HG03060 (cell line): ENCODE results near the gene STAC.
"Not testable (repeated sequence)": the region's sequence is repeated elsewhere in the genome, so short reads cannot be mapped to it uniquely, and the experiment has no call there.

ENCODE experiments used
- ATAC-seq: cut with Tn5 transposase; IDR thresholded peaks from one replicate; pipeline ENCODE4 v1.9.1; 2021; ENCODE audit warnings: low read depth, moderate number of reproducible peaks; ENCODE audit not compliant: unreplicated experiment

STAC gene

DNA sequence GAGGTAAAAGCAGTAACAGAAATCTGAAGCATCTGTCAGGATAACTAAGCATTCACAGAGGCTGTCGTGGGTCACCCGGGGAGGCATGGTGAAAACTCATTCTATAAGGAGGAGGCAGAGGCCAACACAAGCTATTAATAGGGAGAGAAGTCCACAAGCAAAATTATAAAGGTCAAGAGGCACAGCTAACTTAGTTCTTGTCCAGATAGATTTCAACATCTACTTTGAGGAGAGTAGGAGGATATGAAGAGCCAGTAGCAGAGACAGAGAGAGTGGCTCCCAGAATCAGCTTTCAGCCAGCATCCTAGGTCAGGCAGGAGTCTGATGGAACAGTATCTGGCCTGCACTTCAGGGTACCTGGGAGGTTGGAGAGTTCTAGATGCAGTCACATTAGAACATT is 95.3 kb downstream of the STAC start:
- ATAC-seq: no peak

- no peak for ATAC-seq
Measured at GRCh38 chr3:36476286-36476942, 96.1 kb downstream of the STAC start.

GRCh38 chr3:36477655-36478054 is 97.4 kb downstream of the STAC start:
- ATAC-seq: no peak

- ATAC-seq: no peak
Measured at GRCh38 chr3:36480911-36481648, 100.8 kb downstream of the STAC start.

DNA sequence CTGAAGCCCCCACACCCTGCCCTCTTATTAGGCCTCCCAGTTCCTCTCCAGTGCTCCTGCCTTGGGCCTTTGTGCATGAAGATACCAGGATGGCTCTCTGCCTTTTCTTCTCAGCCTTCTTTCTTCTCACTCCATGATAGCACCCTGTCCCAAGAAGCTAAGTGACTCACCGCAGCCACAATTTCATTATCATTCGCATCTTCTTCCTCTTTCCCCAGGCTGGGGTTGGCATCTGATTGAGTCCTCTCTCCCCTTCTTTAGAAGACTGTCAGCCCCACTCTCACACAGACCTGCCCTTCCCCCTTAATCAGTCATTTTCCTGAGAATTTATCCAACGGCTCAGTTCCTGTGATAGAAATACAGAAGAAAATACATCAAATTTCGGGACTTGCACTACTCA is 102.0 kb downstream of the STAC start:
- ATAC-seq: no peak

DNA sequence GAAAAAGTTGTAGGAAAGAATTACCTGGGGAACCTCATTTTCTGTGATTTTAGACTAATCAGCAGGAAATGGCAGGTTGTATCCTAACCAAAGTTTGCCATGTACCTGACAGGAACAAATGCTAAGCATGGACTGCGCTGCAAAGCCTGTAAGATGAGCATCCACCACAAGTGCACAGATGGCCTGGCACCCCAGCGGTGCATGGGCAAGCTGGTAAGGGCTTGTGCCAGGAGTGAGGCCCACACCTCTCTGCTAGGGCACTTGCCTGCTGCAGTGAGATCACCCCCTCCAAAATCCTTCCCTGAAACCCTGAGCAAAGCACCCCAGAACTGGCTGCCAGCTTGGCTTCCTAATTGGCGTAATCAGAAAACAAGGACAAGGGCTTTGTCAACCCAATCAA is 102.6 kb downstream of the STAC start:
- no peak for ATAC-seq

DNA sequence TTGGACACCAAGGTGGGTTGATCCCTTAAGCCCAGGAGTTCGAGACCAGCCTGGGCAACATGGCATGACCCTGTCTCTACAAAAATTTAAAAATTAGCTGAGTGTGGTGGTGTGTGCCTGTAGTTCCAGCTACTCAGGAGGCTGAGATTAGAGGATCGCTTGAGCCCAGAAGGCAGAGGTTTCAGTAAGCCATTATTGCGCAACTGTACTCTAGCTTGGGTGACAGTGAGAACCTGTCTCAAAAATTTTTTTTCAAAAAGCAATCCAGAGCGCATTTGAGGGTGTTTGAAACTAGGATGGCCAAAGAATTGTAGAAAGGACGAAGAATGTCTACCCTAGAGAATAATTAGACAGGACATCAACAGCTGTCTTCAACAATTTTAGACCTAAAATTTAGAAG is 103.4 kb downstream of the STAC start:
- ATAC-seq: no peak

GRCh38 chr3:36484386-36484785 is 104.1 kb downstream of the STAC start:
- ATAC-seq: no peak

DNA sequence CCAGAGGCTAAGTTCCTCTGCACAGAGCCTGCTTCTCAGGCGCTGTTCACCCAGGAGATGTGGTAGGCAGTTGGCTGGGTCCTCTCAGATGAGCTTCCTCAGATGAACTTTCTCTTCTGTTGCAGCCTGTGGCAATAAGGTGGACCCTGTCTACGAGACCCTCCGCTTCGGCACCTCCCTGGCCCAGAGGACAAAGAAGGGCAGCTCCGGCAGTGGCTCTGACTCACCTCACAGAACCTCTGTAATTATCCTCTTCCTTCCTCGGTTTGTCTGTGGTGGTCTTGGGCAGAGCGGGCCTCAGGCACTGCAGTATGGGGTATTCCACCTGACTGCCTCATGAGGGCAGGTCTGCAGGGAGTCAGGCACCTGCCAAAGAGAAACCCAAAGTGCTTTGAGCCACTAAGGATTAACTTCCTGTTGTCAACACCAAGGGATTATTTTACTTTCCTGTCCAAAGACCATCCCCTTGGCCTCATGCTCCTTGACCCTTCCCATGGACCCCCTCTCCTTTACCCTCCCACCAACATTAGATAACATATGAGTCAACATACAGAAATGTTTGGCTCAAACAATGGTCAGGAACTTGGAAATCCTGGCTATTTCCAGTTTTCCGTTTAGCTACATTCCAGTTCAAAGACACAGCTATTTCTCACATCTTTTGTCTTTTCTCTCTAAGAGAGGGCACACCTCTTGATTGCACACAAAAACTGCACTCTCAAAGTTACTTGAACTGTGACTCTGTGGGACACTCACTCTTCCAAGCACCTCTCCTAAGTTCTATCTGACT is 105.9 kb downstream of the STAC start:
- ATAC-seq: no peak

- no peak for ATAC-seq
Measured at GRCh38 chr3:36487616-36488015, 107.3 kb downstream of the STAC start.

- ATAC-seq: no peak
Measured at GRCh38 chr3:36488077-36488789, 107.9 kb downstream of the STAC start.

DNA sequence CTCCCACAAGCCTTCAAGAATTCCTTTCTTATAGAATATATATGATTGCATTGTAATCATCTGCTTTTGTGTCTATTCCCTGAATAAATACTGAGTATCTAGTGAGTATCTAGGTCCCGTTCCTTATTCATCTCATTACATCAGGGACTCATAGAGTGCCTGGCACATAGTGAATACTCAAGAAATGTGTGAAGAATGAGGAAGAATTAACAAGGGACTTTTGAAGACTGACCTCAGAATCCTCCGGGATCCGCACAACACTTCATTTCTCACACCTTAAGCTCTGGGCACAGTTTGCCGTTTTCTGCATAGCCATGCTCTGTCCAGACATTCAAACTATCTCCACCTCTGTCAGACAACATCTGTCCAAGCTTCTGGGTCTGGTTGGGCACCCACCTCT is 108.8 kb downstream of the STAC start:
- ATAC-seq: no peak

DNA sequence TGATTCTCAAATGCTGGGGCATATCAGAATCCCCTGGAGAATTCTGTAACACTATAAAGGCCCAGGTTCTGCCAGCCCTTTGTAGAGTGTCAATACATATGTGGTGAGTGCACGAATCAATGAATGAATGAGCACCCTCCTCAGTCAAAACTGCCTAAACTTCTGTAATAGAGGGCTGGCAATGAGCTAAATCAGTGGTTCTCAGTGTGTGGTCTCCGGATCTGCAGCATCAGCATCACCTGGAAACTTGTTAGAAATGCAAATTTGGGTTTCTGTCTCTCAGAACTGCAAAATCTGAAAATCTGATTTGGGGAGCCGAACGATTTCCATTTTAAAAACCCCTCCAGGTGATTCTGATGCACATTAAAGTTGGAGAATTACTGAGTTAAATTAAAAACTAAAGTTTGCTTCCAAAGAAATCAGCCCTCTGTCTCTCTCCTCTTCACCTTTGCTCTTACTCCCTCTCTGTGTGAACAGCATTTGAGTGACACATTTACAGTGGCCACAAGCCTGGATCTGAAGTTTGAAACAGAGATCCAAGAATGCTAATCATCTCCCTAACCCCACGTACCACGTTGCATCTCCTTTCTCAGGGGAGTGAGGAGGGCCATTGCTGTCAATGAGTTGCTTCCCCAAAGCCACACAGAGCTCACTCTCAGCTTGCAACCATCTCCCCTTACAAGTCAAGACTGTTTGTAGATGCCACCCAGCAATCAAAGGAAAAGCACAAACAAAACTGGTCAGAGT is 109.5 kb downstream of the STAC start:
- ATAC-seq: no peak

DNA sequence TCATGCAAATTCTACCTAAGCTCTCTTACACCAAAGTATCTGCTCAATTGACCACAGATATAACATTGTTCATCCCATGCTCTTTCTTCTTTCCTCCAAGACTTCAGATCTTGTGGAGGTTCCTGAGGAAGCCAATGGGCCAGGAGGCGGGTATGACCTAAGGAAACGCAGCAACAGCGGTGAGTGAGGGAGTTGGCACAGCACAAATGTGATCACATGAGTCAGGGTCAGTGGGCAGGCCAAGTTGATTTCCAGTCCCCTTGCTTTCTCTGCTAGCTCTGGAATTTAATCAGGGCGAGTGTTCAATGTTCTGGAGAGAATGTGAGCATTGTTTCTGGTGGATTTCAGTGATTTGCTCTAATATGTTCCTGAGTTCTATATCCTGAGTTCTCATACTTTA is 112.7 kb downstream of the STAC start:
- ATAC-seq: no peak

- ATAC-seq: no peak
Measured at GRCh38 chr3:36494461-36495109, 114.3 kb downstream of the STAC start.

DNA sequence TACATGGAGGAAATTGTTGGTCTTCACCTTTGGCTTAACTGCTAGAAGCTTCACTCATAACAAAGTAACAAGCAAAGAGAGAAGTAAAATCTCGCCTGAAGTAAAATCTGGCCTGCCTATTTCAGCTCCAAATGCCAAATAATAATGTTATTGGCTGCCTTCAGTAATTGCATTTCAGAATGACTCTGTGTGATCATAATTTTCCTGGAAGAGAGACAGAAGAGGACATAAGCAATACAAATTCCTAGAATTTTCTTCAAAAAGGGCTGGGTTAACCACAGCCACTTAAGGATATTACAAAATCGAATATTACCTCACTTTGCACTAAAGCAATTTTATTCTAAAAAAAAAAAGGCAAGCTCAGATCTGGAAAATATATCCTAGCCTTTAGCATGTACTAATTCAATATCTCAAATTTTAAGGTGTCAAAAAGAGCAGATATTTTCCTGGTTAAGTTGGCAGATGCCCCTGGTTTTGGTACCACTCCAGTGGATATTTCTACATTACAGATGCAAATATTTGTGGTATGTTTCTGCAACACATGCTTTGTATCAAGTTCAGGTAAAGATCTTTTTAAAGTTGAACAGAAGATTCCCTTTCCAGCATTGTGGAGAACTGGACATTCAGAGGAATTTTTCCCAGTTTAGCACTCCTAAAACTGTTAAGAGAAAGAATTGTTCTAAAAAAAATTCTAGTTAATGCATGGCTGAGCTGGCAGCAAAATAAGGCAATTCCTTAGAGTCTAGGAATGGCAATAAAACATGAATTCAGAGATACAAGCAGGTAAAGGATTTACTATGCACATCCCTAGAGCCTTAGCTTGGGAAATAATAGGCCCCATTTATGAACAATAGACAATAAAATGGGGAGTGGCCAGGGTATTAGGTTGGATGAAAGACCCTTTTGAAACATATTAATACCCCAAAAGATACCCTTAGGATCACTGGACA is 116.7 kb downstream of the STAC start:
- no peak for ATAC-seq

- not testable (repeated sequence) for ATAC-seq
Measured at GRCh38 chr3:36500053-36500452, 119.7 kb downstream of the STAC start.

- no peak for ATAC-seq
Measured at GRCh38 chr3:36501616-36502015, 121.3 kb downstream of the STAC start.

DNA sequence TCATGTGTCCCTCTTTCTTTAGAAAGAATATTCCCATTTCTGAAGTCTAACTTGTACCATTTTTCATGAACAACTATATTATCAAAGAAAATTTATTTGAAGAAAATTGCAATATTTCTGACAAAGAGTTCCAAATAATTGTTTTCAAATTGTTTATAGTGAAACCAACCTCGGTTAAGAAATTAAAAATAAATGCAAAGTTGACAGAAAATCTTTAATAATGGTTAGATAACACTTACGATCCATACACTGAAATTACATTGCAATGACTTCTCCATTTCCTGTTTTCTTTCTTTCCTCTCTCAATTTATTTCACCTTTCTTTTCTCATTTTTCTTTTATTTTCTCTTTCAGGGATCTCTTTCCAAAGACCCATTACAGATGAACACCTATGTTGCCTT is 125.1 kb downstream of the STAC start:
- ATAC-seq: no peak
